Posterior vena cava (tissue), 2 donors: ENCODE results near the gene WDFY4. TPM values are rescaled to one million over a fixed set of nuclear protein-coding genes. Genes with fewer than 3 reads are reported as not detected.

ENCODE experiments used
- DNase-seq: peaks from one replicate; pipeline ENCODE4 v3.0.0-alpha.2; 2020; ENCODE audit warnings: low spot score
- intact Hi-C, 2 donors: fragments of 100-400 bp; cut with DNase I; formaldehyde crosslinking; loops; one replicate each; pipeline versions ENCODE4 v1.14.1 to v1.14.2; 2022 to 2023
- total RNA-seq, 2 donors: library from RNA; stranded (reverse); fragmentation: NEBNext Ultra II Directional; extraction: Animal tissue kit (Norgen Biotek cat#: 25700); gene quantifications; one replicate each; pipeline ENCODE4 v1.2.1, GENCODE V29; 2021
- donor health status: DM: yes; HTN: yes; CAD: no.
- donor health status: DM: yes; HTN: yes; CAD: no.

The WDFY4 gene
- total RNA-seq, 2 donors from 2014 or later = 6.8 to 13.2 TPM

DNA sequence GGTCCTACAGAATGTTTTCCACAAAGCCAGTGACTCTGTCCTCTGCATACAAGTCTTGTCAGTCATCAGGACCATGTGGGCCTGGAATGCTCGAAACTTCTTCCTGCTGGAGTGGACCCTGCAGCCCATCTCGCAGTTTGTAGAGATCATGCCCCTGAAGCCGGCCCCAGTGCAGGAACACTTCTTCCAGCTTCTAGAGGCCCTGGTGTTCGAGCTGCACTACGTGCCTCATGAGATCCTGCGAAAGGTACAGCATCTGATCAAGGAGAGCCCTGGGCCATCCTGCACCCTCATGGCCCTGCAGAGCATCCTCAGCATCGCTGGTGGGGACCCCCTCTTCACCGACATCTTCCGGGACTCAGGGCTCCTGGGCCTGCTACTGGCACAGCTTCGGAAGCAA is 46.5 kb downstream of the WDFY4 start:
- no peak for DNase-seq
- intact Hi-C loops = no loop called here

DNA sequence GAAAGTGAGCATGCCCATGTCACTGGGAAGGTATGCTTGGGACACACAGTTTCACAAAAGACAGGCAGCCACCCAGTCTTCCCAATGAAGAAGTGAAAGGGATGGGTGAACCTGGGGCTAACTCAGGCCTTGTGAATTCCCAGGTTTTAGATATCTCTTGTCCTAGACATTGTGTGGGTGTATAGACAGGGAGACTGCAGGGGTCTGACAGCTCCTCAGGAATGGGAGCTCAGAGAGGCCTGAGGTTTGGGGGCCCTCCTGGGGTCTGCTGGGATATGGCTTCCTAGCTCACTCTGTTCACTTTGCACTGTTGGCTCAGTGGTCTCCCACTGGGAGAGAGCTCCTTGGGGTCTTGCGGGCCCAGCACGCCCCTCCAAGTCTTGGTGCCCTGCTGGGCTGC is 47.0 kb downstream of the WDFY4 start:
- DNase-seq = no peak
- intact Hi-C loops = no loop called here

DNA sequence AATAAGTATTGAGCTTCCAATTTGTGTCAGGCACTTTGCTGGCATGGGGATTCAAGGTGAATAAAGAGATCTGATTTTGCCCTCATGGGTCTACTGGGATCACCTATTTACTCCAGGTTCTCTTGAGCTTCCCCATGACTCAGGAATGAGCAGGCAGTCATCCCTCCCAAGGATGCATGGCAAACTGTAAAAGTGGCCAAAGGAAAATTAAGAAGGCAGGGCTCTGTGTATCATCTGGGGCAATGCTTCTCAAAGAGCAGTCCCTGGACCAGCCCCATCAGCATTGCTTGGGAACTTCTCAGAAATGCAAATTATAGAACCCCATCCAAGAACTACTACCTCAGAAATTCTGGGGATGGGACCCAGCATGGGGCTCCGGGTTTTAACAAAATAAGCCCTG is 48.7 kb downstream of the WDFY4 start:
- intact Hi-C loops = no loop called here
- no peak for DNase-seq

DNA sequence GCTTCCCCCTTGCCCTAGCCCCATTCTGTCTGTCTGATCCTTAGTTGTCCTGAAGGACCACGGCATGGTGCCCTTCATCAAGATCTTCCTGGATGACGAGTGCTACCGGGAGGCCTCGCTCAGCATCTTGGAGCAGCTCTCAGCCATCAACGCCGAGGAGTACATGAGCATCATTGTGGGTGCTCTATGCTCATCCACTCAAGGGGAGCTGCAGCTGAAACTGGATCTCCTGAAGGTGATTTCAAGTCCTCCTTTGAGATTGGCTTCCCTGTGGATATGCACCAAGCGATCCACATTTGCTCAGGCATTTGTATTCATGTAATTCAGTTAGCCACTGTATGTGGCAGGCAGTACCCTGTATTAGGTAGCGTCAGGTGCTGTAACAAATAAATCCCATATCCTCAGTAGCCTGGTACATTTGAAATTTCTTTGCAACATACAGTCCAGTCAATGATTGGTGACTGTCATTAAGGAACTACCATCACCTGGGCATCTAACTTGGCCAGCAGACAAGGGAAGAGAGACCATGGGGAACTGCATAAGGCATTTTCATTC is 51.2 kb downstream of the WDFY4 start:
- intact Hi-C loops = no loop called here
- DNase-seq = no peak

DNA sequence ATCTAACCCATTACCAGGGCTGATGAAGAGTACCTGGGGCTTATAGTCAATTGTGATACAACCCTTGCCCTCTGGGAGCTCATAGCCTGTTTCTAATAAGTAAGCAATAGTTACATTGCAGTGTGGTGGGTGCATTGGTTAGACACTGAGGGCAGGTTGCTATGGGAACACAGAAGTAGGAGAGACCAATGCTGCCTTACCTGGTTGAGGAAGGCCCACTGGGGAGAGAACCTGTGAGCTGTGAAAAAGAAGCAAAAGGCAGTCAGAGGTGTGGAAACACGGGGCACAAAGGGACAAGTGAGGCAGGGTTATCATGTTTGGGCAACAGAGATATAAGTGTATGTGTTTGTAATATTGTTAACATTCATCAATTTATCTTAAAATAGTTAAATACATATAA is 51.9 kb downstream of the WDFY4 start:
- no peak for DNase-seq
- intact Hi-C loops = no loop called here

DNA sequence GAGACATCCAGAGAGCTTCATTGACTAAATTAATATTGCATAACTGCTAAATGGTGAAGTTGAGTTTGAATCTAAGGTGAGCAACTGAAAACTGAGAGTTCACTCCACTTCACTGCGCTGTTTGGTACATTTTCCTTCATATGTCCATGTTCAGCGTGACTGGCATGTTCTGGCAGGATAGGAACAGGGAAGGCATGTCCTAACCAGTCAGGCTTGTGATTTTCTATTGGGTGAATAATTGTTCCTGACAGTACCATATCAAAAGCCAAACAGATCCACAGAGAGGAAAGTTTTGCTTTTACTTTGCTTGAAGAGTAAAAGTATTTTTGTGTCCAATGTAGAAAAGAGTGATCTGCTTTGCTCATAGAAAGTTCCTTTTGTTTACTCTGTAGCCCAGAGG is 53.2 kb downstream of the WDFY4 start:
- no peak for DNase-seq
- intact Hi-C loops = no loop called here

DNA sequence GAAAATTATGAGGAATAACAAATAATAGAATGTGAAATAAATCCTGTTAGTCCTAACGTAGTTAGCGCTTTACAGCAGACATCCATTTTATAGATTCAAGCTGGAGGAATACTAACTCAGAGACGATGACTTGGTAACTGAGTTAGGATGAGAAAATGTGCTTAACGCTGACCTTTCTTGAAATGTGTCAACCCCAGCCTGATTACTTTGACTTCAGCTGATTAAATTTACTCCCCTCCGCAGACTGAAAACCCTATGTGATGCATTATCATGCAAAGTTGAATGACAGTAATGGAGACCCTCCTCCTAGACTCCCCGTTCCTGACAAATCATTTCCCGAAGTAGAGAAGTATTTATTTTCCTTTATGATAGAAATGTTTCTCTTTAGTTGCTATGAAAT is 54.5 kb downstream of the WDFY4 start:
- intact Hi-C loops = no loop called here
- DNase-seq = no peak

DNA sequence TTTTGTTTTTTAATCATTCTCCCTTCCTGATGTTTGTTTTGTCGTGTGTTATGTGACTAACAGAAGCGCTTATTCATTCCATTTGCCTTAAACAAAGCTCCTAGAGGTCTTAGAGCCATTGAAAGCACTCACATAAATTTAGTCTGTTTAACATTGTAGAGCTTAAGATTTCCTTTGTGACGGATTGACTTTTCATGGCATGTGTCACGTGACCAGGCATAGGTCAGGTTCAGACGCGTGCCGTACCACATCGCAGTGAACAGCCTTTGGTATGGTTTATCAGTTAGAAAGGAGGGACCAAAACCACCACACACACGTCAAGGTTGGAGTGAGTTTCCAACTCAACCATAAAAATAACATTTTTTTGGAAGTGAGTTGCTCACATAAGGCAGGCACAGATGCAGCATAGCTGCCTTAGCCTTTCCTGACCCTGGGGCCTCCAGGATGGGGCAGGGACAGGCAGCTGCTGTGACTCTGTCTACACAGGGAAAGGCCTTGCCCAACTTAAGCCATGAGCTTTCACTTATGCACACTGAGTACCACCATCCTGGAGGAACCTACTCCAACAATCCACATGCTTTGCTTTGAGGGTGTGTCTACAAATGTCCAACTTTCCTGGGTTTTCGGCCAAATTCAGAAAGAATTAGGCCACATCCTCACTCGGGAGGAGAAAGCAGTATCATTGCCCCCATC is 55.5 kb downstream of the WDFY4 start:
- intact Hi-C loops = no loop called here
- DNase-seq = no peak

DNA sequence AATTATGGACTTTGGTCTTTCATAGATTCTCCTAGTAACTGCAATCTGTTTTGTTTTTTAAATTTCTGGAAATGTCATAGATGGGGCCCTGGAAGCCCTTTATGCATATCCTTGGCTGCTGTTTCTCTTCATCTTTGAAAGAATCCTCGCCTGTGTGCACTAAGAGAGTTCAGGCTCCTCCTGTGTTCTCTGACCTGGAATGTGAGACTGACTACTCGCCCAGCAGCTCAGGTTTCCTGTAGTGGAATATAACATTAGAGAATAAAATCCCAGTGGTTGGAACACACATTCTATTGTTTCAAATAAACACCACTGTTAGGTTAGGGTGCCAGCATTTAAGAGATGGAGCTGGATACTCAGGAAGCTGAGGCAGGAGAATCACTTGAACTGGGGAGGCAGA is 56.3 kb downstream of the WDFY4 start:
- intact Hi-C loops = no loop called here
- DNase-seq = no peak

DNA sequence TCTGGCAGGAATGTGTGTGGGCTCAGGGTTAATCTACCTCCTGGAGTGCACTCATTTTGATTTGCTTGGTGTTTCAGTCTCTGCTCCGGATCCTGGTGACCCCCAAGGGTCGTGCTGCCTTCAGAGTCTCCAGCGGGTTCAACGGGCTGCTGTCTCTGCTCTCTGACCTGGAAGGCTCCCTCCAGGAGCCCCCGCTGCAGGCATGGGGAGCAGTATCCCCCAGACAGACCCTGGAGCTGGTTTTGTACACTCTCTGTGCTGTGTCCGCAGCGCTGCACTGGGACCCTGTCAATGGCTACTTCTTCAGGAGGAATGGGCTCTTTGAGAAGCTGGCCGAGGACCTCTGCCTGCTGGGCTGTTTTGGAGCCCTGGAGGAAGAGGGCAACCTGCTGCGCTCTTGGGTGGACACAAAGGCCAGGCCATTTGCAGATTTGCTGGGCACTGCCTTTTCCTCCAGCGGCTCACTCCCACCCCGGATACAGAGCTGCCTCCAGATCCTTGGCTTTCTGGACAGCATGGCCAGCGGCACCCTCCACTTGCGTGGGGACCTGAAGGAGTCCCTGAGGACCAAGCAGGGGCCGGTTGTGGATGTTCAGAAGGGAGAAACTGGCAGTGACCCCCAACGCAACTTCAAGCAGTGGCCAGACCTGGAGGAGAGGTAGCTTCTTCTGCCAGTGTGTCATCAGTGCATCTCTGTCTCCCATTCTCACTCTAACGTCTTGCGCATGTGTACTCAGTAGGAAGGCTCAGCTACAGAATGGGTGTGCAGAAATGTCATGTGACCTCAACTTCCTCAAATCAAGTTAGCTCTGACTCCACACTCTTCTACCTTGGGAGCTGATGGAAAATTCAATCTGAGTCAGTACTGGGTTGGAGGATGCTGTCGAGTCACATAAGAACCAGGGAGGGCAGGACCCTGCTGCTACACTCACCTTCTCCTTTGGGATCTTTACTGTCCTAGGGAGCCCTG is 58.5 kb downstream of the WDFY4 start:
- intact Hi-C loops = no loop called here
- no peak for DNase-seq

DNA sequence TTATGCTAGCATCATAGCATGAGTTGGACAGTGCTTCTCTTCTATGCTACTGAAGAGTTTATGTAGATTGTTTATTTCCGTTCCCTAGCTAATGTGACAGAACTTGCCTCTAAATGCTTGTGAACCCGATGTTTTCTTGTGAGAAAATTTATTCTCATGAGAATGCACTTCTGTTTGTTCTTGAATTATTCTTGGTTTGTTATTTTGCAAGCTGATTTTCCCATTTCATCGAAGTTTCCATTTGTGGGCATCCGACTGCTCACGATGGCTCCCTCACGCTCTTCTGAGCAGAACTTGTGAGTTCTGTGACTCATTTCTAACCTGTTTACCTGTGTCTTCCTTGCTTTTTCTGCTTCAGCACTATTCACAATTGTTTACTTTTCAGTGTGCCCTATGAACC is 59.9 kb downstream of the WDFY4 start:
- intact Hi-C loops = no loop called here
- DNase-seq = no peak

DNA sequence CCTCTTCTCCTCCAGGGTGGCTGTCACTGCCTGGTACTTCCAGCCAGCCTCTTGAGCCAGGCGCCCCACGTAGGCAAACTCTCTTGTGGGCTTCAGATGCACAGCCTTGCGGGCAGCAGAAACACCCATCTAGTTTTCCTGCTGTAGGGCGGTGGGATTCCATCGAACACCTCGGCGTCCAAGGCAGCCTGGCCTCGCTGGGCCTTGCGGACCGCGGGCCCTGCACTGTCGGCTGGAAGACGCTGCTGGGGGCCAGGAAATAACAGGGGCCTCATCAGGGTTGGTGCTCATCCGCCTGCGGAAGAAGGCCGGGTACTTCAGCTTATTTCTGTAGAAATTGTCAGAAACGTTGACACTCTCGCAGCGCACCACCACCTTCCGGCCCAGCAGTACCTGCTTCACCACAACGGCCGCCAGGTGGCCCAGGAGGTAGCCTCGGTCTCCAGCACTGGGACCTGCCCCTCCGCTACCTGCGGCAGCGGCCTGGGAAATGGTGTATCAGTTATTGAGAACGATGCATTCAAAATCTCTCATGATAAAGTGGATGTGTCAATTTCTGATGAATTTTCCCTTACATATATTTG is 61.1 kb downstream of the WDFY4 start:
- DNase-seq = no peak
- intact Hi-C loops = no loop called here

DNA sequence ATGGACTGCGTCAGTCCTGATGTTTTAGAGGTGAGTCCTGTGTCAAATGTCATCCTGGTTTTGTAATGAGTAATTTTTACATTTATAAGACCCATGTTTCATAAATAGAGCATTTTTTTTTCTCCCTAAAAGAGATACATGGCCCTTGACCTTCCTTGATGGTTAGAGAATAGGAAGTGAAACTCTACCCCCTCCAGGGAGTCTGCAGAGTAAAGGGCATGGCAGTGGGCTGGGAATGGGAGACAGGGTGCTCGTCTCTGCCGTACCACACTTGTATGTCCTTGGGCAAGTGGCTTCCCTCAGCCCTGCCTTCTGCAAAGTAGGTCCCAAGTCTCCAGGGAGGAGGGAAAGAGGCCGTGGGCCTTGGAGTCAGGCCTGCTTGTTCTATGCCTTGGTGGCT is 63.9 kb downstream of the WDFY4 start:
- no peak for DNase-seq
- intact Hi-C loops = no loop called here

DNA sequence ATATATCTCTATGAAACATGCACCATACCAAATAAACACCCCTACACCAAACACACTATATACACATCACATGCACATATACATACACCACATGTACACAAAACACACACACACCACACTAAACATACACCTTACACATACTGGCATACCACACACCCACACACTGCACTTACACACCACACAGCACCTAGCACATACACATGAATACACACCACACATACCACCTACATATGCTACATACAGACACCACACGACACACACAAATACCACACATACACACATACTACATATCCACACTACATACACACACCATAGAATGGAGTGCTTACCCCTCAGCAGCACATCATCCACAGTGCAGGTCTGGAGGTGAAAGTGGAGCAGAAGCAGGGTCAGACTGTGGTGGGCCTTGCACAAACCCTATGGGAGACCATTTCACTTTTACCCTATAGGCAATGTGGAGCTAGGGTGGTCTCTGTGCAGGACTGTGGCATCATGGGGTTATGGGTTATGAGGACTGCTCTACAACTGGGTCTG is 64.6 kb downstream of the WDFY4 start:
- no peak for DNase-seq
- intact Hi-C loops = no loop called here

DNA sequence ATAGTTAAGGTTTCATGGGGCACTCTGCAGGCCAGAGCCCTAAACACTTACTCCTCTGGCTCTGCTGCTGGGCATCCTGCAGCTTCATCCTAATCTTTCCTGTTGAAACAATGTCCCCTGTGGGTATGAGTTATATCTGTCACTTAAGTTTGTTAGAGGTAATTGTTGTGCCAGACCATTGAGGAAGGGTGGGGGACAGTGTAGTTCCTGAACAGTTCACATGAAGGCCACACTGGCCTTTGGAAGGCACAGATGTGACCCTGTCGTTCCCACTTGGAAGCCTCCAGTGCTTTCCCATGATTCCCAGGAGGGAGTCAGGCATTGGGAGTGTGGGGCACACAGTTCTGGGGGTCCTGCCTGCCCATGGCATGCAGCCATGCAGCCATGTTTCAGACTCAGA is 65.3 kb downstream of the WDFY4 start:
- intact Hi-C loops = no loop called here
- no peak for DNase-seq

DNA sequence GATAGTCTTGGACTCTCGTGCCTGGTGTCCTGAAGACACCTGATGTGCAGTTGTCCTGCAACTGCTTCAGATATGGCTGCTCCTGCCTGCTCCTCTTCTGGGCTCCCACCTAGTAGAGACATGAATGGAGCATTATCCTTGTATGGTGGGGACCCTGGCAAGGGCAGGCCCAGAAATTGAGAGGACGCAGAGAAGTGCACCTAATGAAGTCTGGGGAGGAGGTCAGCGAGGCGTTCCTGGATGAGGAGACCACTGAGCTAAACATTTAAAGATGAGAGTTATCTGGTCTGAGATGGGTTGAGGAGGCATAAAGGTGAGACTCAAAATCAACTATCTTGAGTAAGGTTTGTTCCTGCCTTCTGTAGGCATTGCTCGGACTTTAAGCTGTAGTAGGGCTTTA is 66.3 kb downstream of the WDFY4 start:
- intact Hi-C loops = no loop called here
- DNase-seq = no peak

DNA sequence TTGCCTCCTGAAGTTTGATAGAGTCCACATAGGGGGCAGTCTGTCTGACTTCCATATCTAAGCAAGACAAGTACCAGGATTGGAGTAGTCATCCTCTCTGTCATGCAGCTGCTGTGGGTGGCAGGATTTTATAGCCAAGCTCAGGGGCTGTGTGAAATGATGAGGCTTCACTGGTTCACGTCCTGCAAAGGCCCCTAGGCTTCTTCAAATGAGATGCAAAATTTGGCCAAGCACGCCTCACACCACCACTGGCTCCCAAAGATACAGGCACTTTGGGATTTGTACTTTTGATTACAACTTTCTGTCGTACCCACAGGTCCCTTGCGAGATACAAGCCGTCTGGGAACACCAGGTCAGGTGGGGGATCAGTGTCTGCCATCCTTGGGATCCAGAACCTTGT is 67.1 kb downstream of the WDFY4 start:
- intact Hi-C loops = loop anchor here in 1 of 2 donors (1.0 kb wide), 1 partner anchor 18 kb away; no protein-coding TSS in a partner anchor
- no peak for DNase-seq

DNA sequence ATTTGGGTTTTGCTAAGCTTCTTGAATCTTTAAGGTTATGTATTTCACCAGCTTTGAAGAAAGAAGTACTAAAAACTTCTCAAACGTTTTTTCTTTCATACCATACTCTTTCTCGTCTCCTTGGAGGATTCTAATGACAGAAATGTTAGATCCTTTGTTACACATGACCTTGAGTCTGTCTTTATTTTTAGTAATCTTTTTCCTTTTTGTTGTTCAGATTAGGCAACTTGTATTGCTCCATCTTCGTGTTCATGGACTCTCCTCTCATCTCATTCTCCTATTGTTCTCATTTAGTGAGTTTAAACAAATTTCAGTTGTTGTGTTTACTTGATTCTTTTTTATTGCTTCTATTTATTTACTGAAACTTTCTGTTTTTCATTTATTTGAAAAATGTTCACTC is 73.7 kb downstream of the WDFY4 start:
- intact Hi-C loops = no loop called here
- DNase-seq = no peak

DNA sequence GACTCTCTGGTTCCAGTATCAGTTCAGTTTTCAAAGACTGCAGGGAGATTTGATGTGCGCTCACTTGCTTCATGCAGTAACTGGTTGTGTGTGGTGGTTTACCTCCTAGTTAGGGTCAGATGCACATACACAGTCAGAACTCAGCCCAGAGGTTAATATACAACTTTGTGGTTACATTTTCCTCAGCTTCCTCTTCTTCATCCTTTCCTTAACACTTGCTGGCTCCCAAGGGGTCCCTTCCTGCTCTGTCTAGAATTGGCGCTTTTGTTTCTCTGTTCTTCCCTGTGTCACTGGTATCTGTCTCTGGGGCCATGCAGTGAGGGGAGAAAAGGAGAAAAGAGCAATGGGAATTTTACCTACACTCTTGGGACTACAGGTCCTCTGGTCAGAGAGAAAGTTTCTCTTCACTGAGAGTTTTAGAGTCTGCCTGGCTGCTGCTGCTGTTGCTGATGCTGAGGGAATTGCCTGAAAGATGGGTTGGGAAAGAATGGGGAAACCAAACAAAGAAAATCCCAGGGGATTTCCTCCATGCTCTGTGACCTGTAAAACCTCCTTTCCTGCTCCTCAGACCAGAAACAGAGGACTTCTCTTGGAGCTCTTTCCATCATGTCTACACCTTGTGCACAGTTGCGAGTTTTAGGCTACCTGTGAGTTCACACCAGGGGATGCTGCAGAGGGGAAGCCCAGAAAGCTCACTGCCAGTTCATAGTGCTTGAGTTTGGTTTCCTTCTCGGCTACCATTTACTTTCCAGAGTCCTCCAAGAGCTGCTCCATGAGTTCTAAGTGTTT is 74.6 kb downstream of the WDFY4 start:
- DNase-seq = no peak
- intact Hi-C loops = no loop called here
